ENCODE data around the gene TMCC2.

- TF ChIP-seq CTCF (IDR thresholded peaks at IDR 0.05) (no peak), POLR2A (IDR thresholded peaks at IDR 0.05) (no peak)
Observed at GRCh38 chr1:205199090-205199930, 28.4 kb upstream of the TMCC2 start.

Data from testis (tissue), 2 donors.